LNCaP clone FGC (cell line): Measurements from ENCODE around the gene UBE2QL1.

ENCODE experiments used
- DNase-seq: peaks from one replicate; pipeline ENCODE4 v3.0.0-alpha.2; 2011; ENCODE audit warnings: low read depth
- H3K4me3 ChIP-seq: 2 replicates; pipeline ENCODE4 v1.5.1; 2011; ENCODE audit warnings: mild to moderate bottlenecking, low read depth, low read length, control low read depth
- CTCF ChIP-seq: IDR thresholded peaks from 2 replicates; pipeline ENCODE4 v1.5.1; 2012; ENCODE audit warnings: mild to moderate bottlenecking; ENCODE audit not compliant: control insufficient read depth, insufficient read depth; ENCODE audit errors: extremely low read depth

The UBE2QL1 gene

GRCh38 chr5:6459896-6460295 is 11.2 kb downstream of the UBE2QL1 start:
- no peak overlapping the region for H3K4me3 ChIP-seq
- no peak for TF ChIP-seq CTCF
- DNase-seq = no peak

GRCh38 chr5:6461006-6461405 is 12.3 kb downstream of the UBE2QL1 start:
- no peak for TF ChIP-seq CTCF
- DNase-seq = no peak
- no peak overlapping the region for H3K4me3 ChIP-seq

- DNase-seq = no peak
- H3K4me3 ChIP-seq = no peak overlapping the region
- no peak for TF ChIP-seq CTCF
Observed at GRCh38 chr5:6461793-6462650, 13.4 kb downstream of the UBE2QL1 start.

GRCh38 chr5:6462671-6463070 is 14.0 kb downstream of the UBE2QL1 start:
- DNase-seq = no peak
- no peak overlapping the region for H3K4me3 ChIP-seq
- no peak for TF ChIP-seq CTCF

GRCh38 chr5:6464441-6464840 is 15.8 kb downstream of the UBE2QL1 start:
- DNase-seq = no peak
- TF ChIP-seq CTCF = no peak

GRCh38 chr5:6465831-6466790 is 17.5 kb downstream of the UBE2QL1 start:
- no peak overlapping the region for H3K4me3 ChIP-seq
- no peak for TF ChIP-seq CTCF
- no peak for DNase-seq

More at GRCh38 chr5:6464441-6464840, 15.8 kb downstream of the UBE2QL1 start:
- H3K4me3 ChIP-seq = no peak overlapping the region
